B cell (primary cell): ENCODE measurements around the gene MYZAP. TPM values are rescaled to one million over a fixed set of nuclear protein-coding genes. Genes with fewer than 3 reads are reported as not detected.

Source experiments
- ATAC-seq: fragments of 200-7000 bp; cut with Tn5 transposase; one replicate; pipeline ENCODE4 v1.10.0; 2021; ENCODE audit warnings: low read depth, mild to moderate bottlenecking, moderate number of reproducible peaks, moderate library complexity
- CTCF ChIA-PET: fragments of 350-600 bp; sonication (Branson Sonifier 250); formaldehyde crosslinking; loops from one replicate; lab custom pipeline; 2021; ENCODE audit warnings: antibody characterized with exemption, inconsistent platforms; lab: Charles Lee
- POLR2A ChIA-PET: fragments of 350-600 bp; sonication (Branson Sonifier 250); formaldehyde crosslinking; loops from one replicate; lab custom pipeline; 2021; ENCODE audit warnings: antibody characterized with exemption; lab: Charles Lee
- DNase-seq: peaks from one replicate; pipeline ENCODE4 v3.0.0; 2013
- H2AFZ ChIP-seq: 2 replicates; pipeline ENCODE4 v1.6.1; 2012; ENCODE audit warnings: mild to moderate bottlenecking, low read depth, low read length; ENCODE audit not compliant: insufficient read depth, poor library complexity, severe bottlenecking
- H3K27ac ChIP-seq, 2 donors: 1 replicate in 1 of 2; 2 replicates in 1 of 2; pipeline ENCODE4 v1.5.1; 2012 to 2013; ENCODE audit warnings: low read length in 2 of 2, mild to moderate bottlenecking in 2 of 2, moderate library complexity in 1 of 2
- H3K27me3 ChIP-seq, 4 experiments: fragments of 200-600 bp in 1 of 4; sonication (generic) in 1 of 4; replicated peaks in 1 of 4; 1 replicate in 2 of 4; 2 replicates in 2 of 4; pipeline versions ENCODE4 v1.6.1 to v1.7.0; 2013 to 2016; ENCODE audit warnings: low read length in 3 of 4, mild to moderate bottlenecking in 2 of 4, mixed read lengths in 1 of 4, moderate library complexity in 1 of 4; ENCODE audit not compliant: insufficient read depth in 4 of 4, control insufficient read depth in 3 of 4; ENCODE audit errors: control extremely low read depth in 1 of 4
- H3K36me3 ChIP-seq, 2 experiments: replicated peaks in 1 of 2; 1 replicate in 1 of 2; 2 replicates in 1 of 2; pipeline versions ENCODE4 v1.6.1 to v1.7.1; 2013; ENCODE audit warnings: low read length in 1 of 2; ENCODE audit not compliant: insufficient read depth in 2 of 2, control insufficient read depth in 1 of 2; ENCODE audit errors: control extremely low read depth in 1 of 2, extremely low read depth in 1 of 2
- H3K4me1 ChIP-seq, 2 donors: fragments of 200-600 bp in 1 of 2; sonication (generic) in 1 of 2; 1 replicate in 1 of 2; 2 replicates in 1 of 2; pipeline versions ENCODE4 v1.5.1 to v1.6.1; 2013 to 2017; ENCODE audit warnings: low read length in 2 of 2; ENCODE audit not compliant: control insufficient read depth in 2 of 2, insufficient read depth in 2 of 2
- H3K4me2 ChIP-seq: replicated peaks from 2 replicates; pipeline ENCODE3; 2012; ENCODE audit warnings: mild to moderate bottlenecking, low read depth, low read length; ENCODE audit not compliant: poor library complexity, severe bottlenecking
- H3K4me3 ChIP-seq, 5 experiments: fragments of 200-600 bp in 1 of 5; sonication (generic) in 1 of 5; 1 replicate in 3 of 5; 2 replicates in 2 of 5; pipeline versions ENCODE4 v1.5.1 to v1.7.0; 2011 to 2016; ENCODE audit warnings: low read length in 4 of 5, mild to moderate bottlenecking in 4 of 5, low read depth in 2 of 5, control low read depth in 1 of 5, moderate library complexity in 1 of 5; ENCODE audit not compliant: insufficient read depth in 1 of 5; ENCODE audit errors: control extremely low read depth in 1 of 5, extremely low read depth in 1 of 5
- H3K79me2 ChIP-seq: fragments of 200-600 bp; sonication (generic); one replicate; pipeline ENCODE4 v1.6.0; 2016; ENCODE audit warnings: low read length; ENCODE audit not compliant: control insufficient read depth, insufficient read depth
- H3K9ac ChIP-seq: fragments of 200-600 bp; sonication (generic); 2 replicates; pipeline ENCODE4 v1.6.1; 2017; ENCODE audit warnings: mild to moderate bottlenecking, low read length, moderate library complexity
- H3K9me3 ChIP-seq, 3 donors: one replicate each; pipeline versions ENCODE4 v1.6.1 to v1.7.1; 2013; ENCODE audit warnings: low read length in 2 of 3; ENCODE audit not compliant: control insufficient read depth in 2 of 3, insufficient read depth in 1 of 3; ENCODE audit errors: control extremely low read depth in 1 of 3
- H4K20me1 ChIP-seq: 2 replicates; pipeline ENCODE4 v1.6.0; 2012; ENCODE audit warnings: mild to moderate bottlenecking, low read length; ENCODE audit not compliant: insufficient read depth, control insufficient read depth, poor library complexity, severe bottlenecking
- H3K27ac Mint-ChIP-seq: one replicate; pipeline ENCODE4 v1.8.0; 2021; ENCODE audit warnings: mixed read lengths
- H3K27me3 Mint-ChIP-seq: one replicate; pipeline ENCODE4 v1.8.0; 2021; ENCODE audit warnings: mixed read lengths
- H3K4me1 Mint-ChIP-seq: one replicate; pipeline ENCODE4 v1.8.0; 2021; ENCODE audit warnings: mixed read lengths
- H3K4me3 Mint-ChIP-seq: one replicate; pipeline ENCODE4 v1.8.0; 2021; ENCODE audit warnings: mixed read lengths
- H3K9me3 Mint-ChIP-seq: one replicate; pipeline ENCODE4 v1.8.0; 2022; ENCODE audit warnings: mixed read lengths; ENCODE audit not compliant: insufficient read depth
- EZH2 ChIP-seq: IDR thresholded peaks from 2 replicates; pipeline ENCODE4 v1.6.1; 2012; ENCODE audit warnings: borderline replicate concordance, low read depth, mild to moderate bottlenecking, moderate library complexity, low read length; ENCODE audit not compliant: insufficient read depth, poor library complexity, severe bottlenecking
- WGBS: methylation state at CpG from one replicate; pipeline ENCODE4 v1.1.5; 2013; ENCODE audit warnings: missing lambda C conversion rate; ENCODE audit not compliant: insufficient coverage; 5-methylcytosine and 5-hydroxymethylcytosine counted together
- intact Hi-C: fragments of 100-400 bp; cut with micrococcal nuclease; formaldehyde crosslinking; loops from one replicate; pipeline ENCODE4 v1.10.0; 2022
- polyA plus RNA-seq: library from polyadenylated mRNA; depleted of rRNA; stranded (reverse); fragments of >200 nt; gene quantifications from 2 replicates; pipeline ENCODE4 v1.2.3, GENCODE V29; 2012
- total RNA-seq, 2 donors: library from RNA; stranded (reverse); fragments of 120-200 nt in 1 of 2; gene quantifications; 1 replicate in 1 of 2; 2 replicates in 1 of 2; pipeline versions ENCODE4 v1.2.3 to v1.2.4, GENCODE V29; 2013 to 2022
- TF ChIP-seq, protein P1 (sequence below): fragments of 200-600 bp; IDR thresholded peaks from one replicate; pipeline ENCODE4 v1.8.0; 2022; ENCODE audit warnings: antibody characterized with exemption, mild to moderate bottlenecking

MYZAP gene
- total and polyA plus RNA-seq, 2 donors (not counting 1 experiment from before 2014, with no cell fraction given): 1.0 to 2.8 TPM

DNA sequence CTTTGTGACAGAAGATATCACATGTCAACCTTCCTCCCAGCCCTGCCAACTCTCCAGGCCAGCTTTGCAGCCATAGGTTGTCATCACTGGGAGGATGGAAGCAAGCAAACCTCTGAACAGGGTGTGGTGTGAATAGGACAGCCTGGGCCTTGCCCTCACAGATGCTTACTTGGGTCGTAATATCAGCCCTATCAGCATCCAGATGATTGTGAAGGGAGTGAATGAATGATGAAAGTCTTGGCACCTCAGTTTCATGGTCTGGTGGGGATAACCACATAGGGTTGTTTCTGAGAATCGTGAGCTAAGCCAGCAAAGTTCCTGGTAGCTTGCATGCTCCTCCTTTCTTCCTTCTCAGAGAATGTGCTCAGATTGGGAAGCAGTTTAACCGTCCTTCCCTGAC lies 59.7 kb downstream of the MYZAP start:
- 80% methylated on average over 2 of the region's 3 CpGs for WGBS
- intact Hi-C loops: no loop called here
- CTCF ChIA-PET: no interaction called here

DNA sequence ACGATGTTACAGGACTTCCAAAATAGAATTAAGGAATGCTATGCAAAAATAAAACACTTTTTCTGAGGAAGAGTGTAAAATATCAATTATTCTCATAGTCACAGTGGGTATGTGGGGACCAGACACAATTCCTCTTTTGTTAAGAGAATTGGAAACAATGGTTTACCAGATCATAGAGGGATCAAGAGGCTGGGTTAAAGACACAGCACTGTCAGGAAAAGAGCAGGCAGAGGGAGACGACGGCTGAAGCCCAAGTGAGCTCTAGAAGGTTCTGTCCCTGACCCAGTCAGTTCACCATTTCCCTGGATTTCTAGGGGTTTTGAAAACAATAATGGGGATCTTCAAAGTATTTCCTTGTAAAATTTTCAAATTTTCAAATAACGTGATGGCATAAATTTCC lies 60.8 kb downstream of the MYZAP start:
- 100% methylated on average over 2 of the region's 4 CpGs for WGBS
- ChIA-PET CTCF (no interaction called here), POLR2A (no interaction called here)
- H3K27me3 ChIP-seq: no peaks in the 10 kb centered on the region
- DNase-seq (no peak), ATAC-seq (no peak)
- TF ChIP-seq EZH2: no peak
- TF ChIP-seq, protein P1, sequence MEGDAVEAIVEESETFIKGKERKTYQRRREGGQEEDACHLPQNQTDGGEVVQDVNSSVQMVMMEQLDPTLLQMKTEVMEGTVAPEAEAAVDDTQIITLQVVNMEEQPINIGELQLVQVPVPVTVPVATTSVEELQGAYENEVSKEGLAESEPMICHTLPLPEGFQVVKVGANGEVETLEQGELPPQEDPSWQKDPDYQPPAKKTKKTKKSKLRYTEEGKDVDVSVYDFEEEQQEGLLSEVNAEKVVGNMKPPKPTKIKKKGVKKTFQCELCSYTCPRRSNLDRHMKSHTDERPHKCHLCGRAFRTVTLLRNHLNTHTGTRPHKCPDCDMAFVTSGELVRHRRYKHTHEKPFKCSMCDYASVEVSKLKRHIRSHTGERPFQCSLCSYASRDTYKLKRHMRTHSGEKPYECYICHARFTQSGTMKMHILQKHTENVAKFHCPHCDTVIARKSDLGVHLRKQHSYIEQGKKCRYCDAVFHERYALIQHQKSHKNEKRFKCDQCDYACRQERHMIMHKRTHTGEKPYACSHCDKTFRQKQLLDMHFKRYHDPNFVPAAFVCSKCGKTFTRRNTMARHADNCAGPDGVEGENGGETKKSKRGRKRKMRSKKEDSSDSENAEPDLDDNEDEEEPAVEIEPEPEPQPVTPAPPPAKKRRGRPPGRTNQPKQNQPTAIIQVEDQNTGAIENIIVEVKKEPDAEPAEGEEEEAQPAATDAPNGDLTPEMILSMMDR: no peak
- H3K27me3 Mint-ChIP-seq: peaks cover 3% of the 10 kb centered on the region
- peaks cover 4% of the 10 kb centered on the region for H3K4me1 Mint-ChIP-seq
- H3K36me3 ChIP-seq: no peaks in the 10 kb centered on the region
- H3K9me3 Mint-ChIP-seq: no peaks in the 10 kb centered on the region
- H3K27ac ChIP-seq: no peak overlapping the region
- no peak overlapping the region for H3K4me3 ChIP-seq
- H3K79me2 ChIP-seq: no peaks in the 10 kb centered on the region
- H2AFZ ChIP-seq: no peak overlapping the region
- H4K20me1 ChIP-seq: no peaks in the 10 kb centered on the region
- intact Hi-C loops: no loop called here
- no peak overlapping the region for H3K27ac Mint-ChIP-seq
- no peak overlapping the region for H3K4me2 ChIP-seq
- H3K4me3 Mint-ChIP-seq: no peak overlapping the region
- no peaks in the 10 kb centered on the region for H3K9me3 ChIP-seq
- peaks cover 4 to 10% of the 10 kb centered on the region in 2 donors for H3K4me1 ChIP-seq
- no peak overlapping the region for H3K9ac ChIP-seq

More for the DNA sequence above, 59.7 kb downstream of the MYZAP start:
- Histone ChIP-seq H2AFZ (no peak overlapping the region), H3K4me3 (no peak overlapping the region), H3K36me3 (no peaks in the 10 kb centered on the region), H3K4me2 (no peak overlapping the region), H3K9me3 (no peaks in the 10 kb centered on the region), H3K9ac (no peak overlapping the region), H4K20me1 (no peaks in the 10 kb centered on the region), H3K27ac (no peak overlapping the region), H3K27me3 (no peaks in the 10 kb centered on the region), H3K4me1 (peaks cover 14 to 20% of the 10 kb centered on the region in 2 donors), H3K79me2 (no peaks in the 10 kb centered on the region)
- POLR2A ChIA-PET: no interaction called here
- Mint-ChIP-seq H3K4me1 (peaks cover 11% of the 10 kb centered on the region), H3K4me3 (no peak overlapping the region), H3K27me3 (peaks cover 3% of the 10 kb centered on the region), H3K9me3 (no peaks in the 10 kb centered on the region), H3K27ac (no peak overlapping the region)
- ATAC-seq (no peak), DNase-seq (no peak)
- TF ChIP-seq, protein P1: no peak
- TF ChIP-seq EZH2: no peak
